ENCODE data around the gene ADM.

DNA sequence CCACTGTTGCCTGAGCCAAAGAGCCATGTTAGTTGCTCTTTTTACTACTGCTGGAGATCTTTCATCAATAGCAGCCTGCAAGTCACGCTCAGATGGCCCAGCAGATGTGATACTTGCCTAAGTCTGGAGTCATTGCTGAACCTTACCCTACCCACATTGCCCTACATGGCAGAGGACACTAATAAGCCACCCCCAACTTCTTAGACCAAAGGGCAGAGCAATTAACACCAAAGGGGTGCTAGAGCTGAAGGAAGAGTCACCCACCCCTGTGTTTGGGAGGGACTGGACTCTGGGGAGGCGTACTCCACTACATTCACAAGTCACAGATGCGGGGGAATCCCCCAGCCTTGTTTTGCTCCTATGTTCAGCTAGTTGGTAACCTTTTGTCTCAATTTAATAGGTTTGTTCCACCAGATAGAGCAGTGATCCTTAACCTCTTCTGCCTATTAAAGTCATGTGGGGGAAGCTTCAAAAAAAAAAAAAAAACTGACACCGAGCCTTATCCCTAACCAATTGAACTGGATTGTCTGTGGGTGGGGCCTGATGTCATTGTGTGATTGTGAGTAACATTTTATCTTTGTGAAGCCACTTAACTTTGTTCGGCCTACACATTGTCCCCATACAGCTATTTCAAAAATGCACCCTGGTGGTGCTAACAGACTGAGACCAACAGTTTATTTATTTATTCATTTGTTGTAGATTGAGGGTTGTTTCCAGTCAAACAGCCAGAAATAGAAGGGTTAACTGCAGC, 13.1 kb downstream of the ADM start:
- TF ChIP-seq, protein P1, sequence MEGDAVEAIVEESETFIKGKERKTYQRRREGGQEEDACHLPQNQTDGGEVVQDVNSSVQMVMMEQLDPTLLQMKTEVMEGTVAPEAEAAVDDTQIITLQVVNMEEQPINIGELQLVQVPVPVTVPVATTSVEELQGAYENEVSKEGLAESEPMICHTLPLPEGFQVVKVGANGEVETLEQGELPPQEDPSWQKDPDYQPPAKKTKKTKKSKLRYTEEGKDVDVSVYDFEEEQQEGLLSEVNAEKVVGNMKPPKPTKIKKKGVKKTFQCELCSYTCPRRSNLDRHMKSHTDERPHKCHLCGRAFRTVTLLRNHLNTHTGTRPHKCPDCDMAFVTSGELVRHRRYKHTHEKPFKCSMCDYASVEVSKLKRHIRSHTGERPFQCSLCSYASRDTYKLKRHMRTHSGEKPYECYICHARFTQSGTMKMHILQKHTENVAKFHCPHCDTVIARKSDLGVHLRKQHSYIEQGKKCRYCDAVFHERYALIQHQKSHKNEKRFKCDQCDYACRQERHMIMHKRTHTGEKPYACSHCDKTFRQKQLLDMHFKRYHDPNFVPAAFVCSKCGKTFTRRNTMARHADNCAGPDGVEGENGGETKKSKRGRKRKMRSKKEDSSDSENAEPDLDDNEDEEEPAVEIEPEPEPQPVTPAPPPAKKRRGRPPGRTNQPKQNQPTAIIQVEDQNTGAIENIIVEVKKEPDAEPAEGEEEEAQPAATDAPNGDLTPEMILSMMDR (conservative IDR thresholded peaks at IDR 0.05; ENCODE audit: low read depth, low read length), result no peak
- TF ChIP-seq EZH2 (IDR thresholded peaks at IDR 0.05; ENCODE audit: low read length, unreplicated experiment), result no peak
